Urothelium cell line (cell line): ENCODE measurements around the gene ADM2.
"Not testable (repeated sequence)": the region's sequence is repeated elsewhere in the genome, so short reads cannot be mapped to it uniquely, and the experiment has no call there.

Experiments
- DNase-seq: peaks from one replicate; pipeline ENCODE4 v3.0.0; 2011; ENCODE audit warnings: low spot score, mixed read lengths
- FAIRE-seq: peaks from 2 replicates; lab custom pipeline; 2011; peaks lifted over from hg19 to GRCh38; lab: Jason Lieb, UNC

Gene ADM2

GRCh38 chr22:50533856-50534711 lies 52.7 kb downstream of the ADM2 start:
- FAIRE-seq, DNase-seq: not testable (repeated sequence)

GRCh38 chr22:50535113-50535512 lies 53.8 kb downstream of the ADM2 start:
- DNase-seq = no peak

More at GRCh38 chr22:50535113-50535512, 53.8 kb downstream of the ADM2 start:
- FAIRE-seq = no peak
